ENCODE results near the gene MED7. TPM values are rescaled to one million over a fixed set of nuclear protein-coding genes. Genes with fewer than 3 reads are reported as not detected.

The MED7 gene
- total RNA-seq, 6 experiments from 2014 or later: 9.3 to 11.0 (median 10.7) TPM

DNA sequence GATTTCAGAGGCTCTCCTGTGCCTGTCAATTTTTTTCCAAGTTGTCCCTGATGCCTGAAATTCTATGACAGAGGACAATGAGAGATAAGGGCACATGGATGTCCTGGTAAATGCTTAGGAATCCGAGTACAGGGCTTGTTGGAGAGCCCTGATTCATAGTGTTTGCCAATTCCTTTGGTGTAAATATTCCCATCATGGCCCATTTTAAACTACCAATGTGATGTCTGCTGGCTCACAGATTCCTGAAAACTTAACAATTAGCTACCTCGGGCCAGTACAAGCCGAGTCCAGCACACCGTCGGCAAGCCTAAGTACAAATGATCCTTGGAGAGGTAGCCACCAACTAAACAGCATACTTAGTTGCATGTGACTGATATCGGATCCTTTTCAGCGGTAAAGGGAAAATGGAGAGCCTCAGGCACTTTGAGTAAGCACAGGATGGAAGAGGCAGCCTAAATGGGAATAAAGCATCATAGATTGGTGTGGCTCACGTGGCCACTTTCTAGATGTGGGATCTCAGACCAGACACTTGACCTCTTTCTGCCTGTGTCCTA lies 41.5 kb upstream of the MED7 start:
- Mint-ChIP-seq H3K9me3 (no peaks in the 10 kb centered on the region), H3K4me1 (ENCODE audit: low read depth) (no peaks in the 10 kb centered on the region), H3K4me3 (no peak overlapping the region), H3K36me3 (ENCODE audit: low read depth) (no peaks in the 10 kb centered on the region), H3K27ac (no peak overlapping the region), H3K27me3 (ENCODE audit: insufficient read depth) (peaks cover 8% of the 10 kb centered on the region)
- TF ChIP-seq, protein P1, sequence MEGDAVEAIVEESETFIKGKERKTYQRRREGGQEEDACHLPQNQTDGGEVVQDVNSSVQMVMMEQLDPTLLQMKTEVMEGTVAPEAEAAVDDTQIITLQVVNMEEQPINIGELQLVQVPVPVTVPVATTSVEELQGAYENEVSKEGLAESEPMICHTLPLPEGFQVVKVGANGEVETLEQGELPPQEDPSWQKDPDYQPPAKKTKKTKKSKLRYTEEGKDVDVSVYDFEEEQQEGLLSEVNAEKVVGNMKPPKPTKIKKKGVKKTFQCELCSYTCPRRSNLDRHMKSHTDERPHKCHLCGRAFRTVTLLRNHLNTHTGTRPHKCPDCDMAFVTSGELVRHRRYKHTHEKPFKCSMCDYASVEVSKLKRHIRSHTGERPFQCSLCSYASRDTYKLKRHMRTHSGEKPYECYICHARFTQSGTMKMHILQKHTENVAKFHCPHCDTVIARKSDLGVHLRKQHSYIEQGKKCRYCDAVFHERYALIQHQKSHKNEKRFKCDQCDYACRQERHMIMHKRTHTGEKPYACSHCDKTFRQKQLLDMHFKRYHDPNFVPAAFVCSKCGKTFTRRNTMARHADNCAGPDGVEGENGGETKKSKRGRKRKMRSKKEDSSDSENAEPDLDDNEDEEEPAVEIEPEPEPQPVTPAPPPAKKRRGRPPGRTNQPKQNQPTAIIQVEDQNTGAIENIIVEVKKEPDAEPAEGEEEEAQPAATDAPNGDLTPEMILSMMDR (IDR thresholded peaks at IDR 0.05): no peak
- no peak for DNase-seq

DNA sequence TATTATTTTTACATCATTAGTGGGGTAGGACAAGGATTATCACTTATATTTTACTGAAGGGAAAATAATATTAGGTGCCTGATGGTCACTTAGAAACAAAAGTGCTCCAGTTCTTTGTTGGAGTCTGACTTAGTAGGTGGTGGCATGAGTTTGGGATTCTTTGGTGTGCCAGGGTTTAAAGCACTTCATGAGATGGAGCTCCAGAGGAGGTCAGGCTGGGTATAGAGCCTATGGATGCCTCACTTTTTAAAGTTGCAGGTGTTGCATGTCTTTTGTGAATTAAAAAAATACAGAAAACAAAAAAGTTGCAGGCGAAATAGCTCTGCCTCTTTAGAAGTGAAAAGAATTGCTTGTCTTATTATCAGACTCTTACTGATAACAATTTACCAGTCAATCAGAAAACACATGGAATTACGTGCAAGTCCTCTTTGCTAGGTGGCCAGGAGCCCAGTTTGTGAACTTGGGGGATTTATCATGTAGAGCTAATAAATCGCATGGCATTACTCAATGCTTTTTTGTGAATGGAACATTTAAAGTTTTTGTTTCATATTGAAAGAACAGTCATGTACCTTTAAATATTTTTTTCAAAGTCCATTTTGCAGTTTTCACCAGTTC lies 39.6 kb upstream of the MED7 start:
- H3K9me3 Mint-ChIP-seq: no peaks in the 10 kb centered on the region; the same call in 1 of the 2 replicates
- DNase-seq: no peak
- peaks cover 13% of the 10 kb centered on the region for H3K27me3 Mint-ChIP-seq (ENCODE audit: insufficient read depth)
- TF ChIP-seq, protein P1 (IDR thresholded peaks at IDR 0.05): no peak
- H3K36me3 Mint-ChIP-seq (ENCODE audit: low read depth): no peaks in the 10 kb centered on the region
- no peak overlapping the region for H3K27ac Mint-ChIP-seq
- no peaks in the 10 kb centered on the region for H3K4me1 Mint-ChIP-seq (ENCODE audit: low read depth)
- H3K4me3 Mint-ChIP-seq: no peak overlapping the region

DNA sequence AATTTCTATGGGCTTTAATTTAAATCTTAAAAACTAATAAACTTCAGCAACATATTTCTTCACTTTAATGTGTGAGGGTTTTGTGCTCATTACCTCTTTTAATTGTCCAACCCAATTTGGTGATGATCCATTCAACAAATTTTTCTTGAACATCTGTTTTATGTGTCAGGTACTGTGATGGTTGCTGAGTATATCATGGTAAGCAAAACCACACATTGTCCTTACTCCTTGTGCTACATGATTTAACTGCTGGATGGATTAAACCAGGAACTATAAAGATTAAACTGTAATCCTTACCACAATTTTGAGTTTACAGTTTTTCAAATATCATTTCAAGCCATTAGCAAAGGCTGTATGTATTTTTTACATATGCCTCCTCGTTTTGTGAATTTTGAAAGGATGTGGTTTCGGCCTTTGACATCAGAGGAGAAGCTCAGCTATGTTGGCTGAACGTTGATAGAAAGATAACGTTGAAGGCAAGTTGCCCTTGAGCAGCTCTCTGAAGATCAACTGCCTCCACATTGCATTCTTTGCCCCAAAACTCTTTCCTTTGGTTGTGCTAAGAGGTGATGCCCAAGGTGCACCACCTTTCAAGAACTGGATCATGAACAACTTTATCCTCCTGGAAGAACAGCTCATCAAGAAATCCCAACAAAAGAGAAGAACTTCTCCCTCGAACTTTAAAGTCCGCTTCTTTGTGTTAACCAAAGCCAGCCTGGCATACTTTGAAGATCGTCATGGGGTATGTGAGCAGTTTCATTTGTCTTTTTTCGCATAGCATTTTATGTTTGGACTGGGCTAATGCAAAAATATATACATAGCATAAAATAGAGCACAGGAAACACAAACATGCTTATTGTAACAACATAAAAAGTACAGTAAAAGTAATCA lies 38.0 kb upstream of the MED7 start, which contains the start of gene ITK:
ITK (plus strand) TSS at position 467 of the 891 bp plus-strand sequence; CDS start at position 605, 138 bp downstream.
- TF ChIP-seq, protein P1 (IDR thresholded peaks at IDR 0.05): no peak
- Mint-ChIP-seq H3K4me1 (ENCODE audit: low read depth) (no peaks in the 10 kb centered on the region), H3K4me3 (no peak within 1 kb of the TSS), H3K27ac (no peak within 1 kb of the TSS), H3K27me3 (ENCODE audit: insufficient read depth) (peaks cover 18% of the 10 kb centered on the region), H3K9me3 (no peaks in the 10 kb centered on the region; the same call in 1 of the 2 replicates), H3K36me3 (ENCODE audit: low read depth) (no peaks in the 10 kb centered on the region)
- DNase-seq: no peak

DNA sequence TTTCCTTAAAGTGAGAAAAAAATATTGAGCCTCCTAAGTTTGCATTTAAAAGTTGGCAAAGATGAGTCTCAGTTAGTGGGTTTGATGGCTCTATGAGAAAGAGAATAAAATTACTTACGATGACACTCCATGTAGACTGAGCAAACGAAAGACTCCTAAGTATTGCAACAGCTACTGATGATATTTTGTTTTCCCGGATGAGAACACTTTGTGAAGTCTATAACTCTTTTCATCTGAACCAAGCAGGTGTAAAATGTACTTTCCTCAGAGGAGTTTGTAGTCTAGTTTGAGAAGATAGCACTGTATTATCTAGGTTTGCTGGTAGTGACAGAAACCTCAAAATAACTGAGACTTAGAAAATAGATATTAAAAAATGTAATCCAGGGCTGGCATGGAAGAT lies 36.3 kb upstream of the MED7 start:
- Mint-ChIP-seq H3K4me3 (no peak overlapping the region), H3K4me1 (ENCODE audit: low read depth) (no peaks in the 10 kb centered on the region), H3K27me3 (ENCODE audit: insufficient read depth) (peaks cover 16% of the 10 kb centered on the region), H3K27ac (no peak overlapping the region), H3K9me3 (no peaks in the 10 kb centered on the region; the same call in 1 of the 2 replicates), H3K36me3 (ENCODE audit: low read depth) (no peaks in the 10 kb centered on the region)
- DNase-seq: no peak
- TF ChIP-seq, protein P1 (IDR thresholded peaks at IDR 0.05): no peak

DNA sequence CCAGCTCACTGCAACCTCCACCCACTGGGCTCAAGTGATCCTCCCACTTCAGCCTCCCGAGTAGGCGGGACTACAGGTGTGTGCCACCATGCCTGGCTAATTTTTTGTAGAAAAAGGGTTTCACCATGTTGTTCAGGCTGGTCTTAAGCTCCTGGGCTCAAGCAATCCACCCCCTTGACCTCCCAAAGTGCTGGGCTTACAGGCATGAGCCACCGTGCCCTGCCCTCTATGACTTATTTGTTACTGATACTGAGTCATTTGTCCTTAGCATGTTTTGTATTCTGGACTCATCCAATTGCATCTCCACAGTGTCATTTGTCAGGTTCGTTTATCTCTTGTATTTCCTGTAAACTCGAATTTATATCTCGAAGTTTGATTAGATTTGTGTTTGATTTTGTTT lies 35.3 kb upstream of the MED7 start:
- H3K4me1 Mint-ChIP-seq (ENCODE audit: low read depth): no peaks in the 10 kb centered on the region
- no peak overlapping the region for H3K4me3 Mint-ChIP-seq
- DNase-seq: no peak
- no peaks in the 10 kb centered on the region for H3K36me3 Mint-ChIP-seq (ENCODE audit: low read depth)
- TF ChIP-seq, protein P1 (IDR thresholded peaks at IDR 0.05): no peak
- peaks cover 14% of the 10 kb centered on the region for H3K27me3 Mint-ChIP-seq (ENCODE audit: insufficient read depth)
- no peaks in the 10 kb centered on the region; the same call in 1 of the 2 replicates for H3K9me3 Mint-ChIP-seq
- no peak overlapping the region for H3K27ac Mint-ChIP-seq

Measured in HFFc6 (cell line).